Fibroblast of mammary gland (primary cell): ENCODE measurements around the gene LINC01488.
A peak's percentile ranks its signal among the peaks of the same experiment; 100 is the strongest.

Experiments
- DNase-seq: peaks from one replicate; pipeline ENCODE4 v3.0.0-alpha.2; 2010; ENCODE audit warnings: low read depth
- H3K4me3 ChIP-seq: 2 replicates; pipeline ENCODE4 v1.5.1; 2011; ENCODE audit warnings: low read depth, mild to moderate bottlenecking, low read length, moderate library complexity; ENCODE audit not compliant: control insufficient read depth
- CTCF ChIP-seq: conservative IDR thresholded peaks from 2 replicates; pipeline ENCODE4 v1.5.1; 2011; ENCODE audit warnings: low read depth, low read length, inconsistent platforms; ENCODE audit not compliant: control insufficient read depth, insufficient read depth

The LINC01488 gene

GRCh38 chr11:69508974-69509373, 27.5 kb downstream of the LINC01488 start:
- DNase-seq, result no peak
- no peak overlapping the region for H3K4me3 ChIP-seq
- no peak for TF ChIP-seq CTCF

DNA sequence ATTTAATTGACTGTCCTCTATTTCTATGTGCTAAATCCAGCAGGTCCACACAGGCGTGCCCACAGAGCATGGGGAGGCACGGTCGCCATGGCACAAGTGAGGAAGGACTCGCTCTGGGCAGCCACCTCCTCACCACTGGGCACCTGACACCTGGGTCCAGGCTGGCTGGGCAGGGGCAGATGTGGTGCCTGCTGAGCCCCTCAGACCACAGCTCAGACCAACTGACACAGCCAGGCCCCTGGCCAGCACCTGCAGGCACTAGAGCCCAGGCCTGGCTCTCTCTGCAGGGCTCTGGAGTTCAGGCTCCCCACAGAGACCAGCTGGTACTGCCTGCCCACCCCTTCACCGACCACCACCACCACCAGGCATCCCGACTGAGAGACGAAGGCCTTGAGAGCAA, 27.9 kb downstream of the LINC01488 start:
- no peak overlapping the region for H3K4me3 ChIP-seq
- DNase-seq, result no peak
- no peak for TF ChIP-seq CTCF

DNA sequence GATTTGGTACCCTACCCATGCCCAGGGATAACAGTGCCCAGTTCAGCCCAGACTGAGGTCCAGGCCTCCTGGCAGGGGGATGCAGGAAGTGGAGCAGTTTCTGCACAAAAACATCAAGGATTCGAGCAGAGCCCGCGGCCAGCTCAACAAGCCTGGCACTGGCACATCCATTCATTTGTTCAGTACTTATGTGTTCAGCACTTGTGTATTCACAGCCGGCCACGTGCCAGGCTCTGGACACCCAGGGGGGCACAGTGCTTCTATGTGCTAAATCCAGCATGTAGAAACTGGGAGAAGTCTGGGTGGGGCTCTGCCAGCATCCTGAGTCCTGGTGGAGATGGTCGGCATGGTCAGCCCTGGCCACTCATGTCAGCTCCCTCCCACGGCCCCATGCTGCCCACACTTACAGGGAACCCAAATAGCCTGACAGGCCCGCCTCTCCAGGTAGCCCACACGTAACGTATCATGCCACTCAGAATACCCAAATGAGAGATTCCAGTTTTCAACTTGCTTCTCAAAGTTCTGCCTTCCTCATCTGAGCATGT, 28.5 kb downstream of the LINC01488 start:
- TF ChIP-seq CTCF, result no peak
- DNase-seq, result no peak
- H3K4me3 ChIP-seq, result no peak overlapping the region

DNA sequence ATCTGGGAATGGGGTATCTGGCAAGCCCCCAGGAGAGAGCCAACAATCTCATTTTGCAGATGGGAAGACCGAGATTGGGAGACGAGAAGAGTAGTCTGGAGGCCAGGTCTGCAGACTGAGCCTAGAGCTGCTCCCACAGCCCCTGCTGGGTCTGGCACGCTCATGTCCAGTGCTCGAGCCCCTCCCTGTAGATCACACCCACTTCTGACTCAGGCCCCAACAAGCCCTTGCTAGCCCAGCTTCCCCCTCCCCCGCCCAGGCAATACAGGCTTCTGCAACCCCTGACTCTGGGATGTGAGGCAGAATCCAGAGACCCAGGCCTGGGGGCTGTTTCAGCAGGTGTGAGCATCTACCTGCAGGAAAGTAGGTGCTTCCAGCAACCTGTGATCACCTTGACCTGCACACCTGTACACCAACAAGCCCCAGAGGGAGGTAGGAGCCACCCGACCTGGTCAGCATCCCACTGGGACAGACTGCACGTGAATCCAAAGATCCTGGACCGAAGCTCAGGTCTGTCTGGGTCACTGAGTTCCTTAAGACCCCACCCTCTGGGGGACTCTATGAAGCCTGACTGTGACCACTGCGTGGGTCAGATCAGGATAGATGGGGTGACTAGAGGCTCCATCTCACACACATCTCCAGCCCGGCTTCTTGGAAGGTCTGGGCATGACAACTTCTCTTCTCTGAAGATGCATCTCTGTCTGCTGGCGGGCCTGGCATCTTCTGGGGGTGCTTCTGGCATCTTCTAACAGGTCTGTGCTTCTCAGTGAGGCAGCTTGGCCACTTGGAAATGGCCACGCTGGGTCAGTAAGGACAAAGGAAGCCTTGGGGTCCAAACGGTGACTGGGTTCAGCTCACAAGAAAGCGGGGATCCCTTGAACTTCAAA, 29.3 kb downstream of the LINC01488 start:
- peak; percentile 62 for DNase-seq
- TF ChIP-seq CTCF, result no peak
- no peak overlapping the region for H3K4me3 ChIP-seq

DNA sequence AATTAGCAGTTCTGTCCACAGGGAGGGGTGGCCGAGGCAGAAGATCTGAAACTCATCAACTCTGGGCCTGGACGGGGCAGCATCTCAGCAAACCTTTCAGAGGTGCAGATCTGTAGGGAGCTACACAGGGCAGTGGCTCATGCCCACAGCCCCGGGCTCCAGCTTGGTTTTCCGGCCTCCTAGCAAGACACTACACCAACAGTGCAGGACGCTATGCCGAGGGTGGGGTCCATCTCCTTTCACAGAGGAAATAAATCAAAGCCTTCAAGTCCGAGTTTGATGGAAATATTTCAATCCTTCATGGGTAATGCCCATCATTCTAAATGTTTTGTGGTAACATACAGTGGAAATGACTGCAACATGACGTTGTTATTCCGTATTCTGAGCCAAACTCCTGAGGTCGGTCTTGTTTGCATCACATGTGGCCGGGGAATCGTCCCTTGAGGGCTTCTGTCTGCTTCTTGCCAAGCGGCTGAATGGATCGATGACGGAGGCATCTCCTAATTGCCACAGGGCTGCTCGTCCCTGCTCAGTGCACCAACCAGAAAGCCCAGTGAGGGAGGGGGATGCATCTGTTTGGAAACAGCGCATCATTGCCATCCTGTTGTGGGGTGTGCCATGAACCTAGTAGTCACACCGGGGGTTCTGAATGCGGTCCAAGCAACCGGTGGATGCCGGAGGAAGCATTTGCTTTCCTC, 30.0 kb downstream of the LINC01488 start:
- no peak overlapping the region for H3K4me3 ChIP-seq
- peak; percentile 94 for DNase-seq
- no peak for TF ChIP-seq CTCF

DNA sequence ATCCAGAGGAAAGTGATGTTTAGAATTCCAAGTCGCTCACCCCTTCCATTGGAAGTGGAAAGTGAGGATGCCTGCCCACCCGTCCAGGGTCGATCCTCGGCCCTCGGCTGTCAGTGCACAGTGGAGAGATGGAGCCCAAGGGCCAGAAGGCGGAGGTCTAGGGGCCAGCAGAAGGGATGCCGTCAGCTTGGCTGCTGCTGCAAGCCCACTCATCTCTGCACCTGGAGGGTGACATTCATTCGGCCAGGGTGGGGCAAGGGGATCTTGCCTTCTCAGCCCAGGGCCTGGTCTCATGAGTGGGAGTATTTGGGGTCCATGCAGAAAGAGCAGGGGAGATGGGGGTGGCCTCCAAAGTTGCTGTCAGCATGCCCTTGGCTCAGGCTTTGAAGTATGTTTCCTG, 30.7 kb downstream of the LINC01488 start:
- no peak for DNase-seq
- no peak overlapping the region for H3K4me3 ChIP-seq
- no peak for TF ChIP-seq CTCF
